Peyer's patch (tissue), 4 donors: ENCODE results near the gene C11orf71.

ENCODE experiments used
- POLR2A ChIP-seq, 2 donors: fragments of 450-650 bp; IDR thresholded peaks; one replicate each; pipeline ENCODE4 v1.5.1; 2017; ENCODE audit warnings: antibody characterized with exemption in 2 of 2, mild to moderate bottlenecking in 2 of 2, moderate library complexity in 2 of 2
- TF ChIP-seq, protein P1 (sequence below), 6 experiments: fragments of 450-650 bp in 4 of 6; fragments of 200-600 bp in 2 of 6; sonication (generic) in 1 of 6; IDR thresholded peaks; one replicate each; pipeline ENCODE4 v1.5.1; 2017 to 2019; ENCODE audit warnings: antibody characterized with exemption in 6 of 6, mild to moderate bottlenecking in 3 of 6, moderate library complexity in 1 of 6

DNA sequence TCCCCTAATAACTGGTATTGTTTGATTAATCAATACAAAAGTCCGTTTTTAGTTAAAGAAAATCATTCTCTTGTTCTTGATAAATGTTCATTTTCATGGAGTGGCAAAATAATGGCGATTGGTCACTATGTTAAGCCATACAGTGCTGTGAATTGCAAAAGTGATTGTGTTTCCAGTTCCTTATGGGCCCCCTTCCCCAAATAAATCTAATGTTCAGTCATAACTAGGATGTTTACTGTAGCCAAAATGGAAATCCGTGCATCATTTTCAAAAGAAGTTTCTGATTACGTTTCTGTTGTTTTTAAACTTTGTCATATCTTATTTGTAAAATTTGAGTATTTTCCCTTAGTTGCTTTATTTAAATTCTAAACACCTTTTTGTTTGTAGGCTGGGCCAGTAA is 1.0 kb upstream of the C11orf71 start:
- no peak for TF ChIP-seq POLR2A (IDR thresholded peaks at IDR 0.05)
- TF ChIP-seq, protein P1, sequence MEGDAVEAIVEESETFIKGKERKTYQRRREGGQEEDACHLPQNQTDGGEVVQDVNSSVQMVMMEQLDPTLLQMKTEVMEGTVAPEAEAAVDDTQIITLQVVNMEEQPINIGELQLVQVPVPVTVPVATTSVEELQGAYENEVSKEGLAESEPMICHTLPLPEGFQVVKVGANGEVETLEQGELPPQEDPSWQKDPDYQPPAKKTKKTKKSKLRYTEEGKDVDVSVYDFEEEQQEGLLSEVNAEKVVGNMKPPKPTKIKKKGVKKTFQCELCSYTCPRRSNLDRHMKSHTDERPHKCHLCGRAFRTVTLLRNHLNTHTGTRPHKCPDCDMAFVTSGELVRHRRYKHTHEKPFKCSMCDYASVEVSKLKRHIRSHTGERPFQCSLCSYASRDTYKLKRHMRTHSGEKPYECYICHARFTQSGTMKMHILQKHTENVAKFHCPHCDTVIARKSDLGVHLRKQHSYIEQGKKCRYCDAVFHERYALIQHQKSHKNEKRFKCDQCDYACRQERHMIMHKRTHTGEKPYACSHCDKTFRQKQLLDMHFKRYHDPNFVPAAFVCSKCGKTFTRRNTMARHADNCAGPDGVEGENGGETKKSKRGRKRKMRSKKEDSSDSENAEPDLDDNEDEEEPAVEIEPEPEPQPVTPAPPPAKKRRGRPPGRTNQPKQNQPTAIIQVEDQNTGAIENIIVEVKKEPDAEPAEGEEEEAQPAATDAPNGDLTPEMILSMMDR (IDR thresholded peaks at IDR 0.05) = no peak
